ENCODE results near the gene EFCAB6. TPM values are rescaled to one million over a fixed set of nuclear protein-coding genes. Genes with fewer than 3 reads are reported as not detected.

The EFCAB6 gene
- total RNA-seq, 1 donor from 2014 or later, result 7.0 TPM

DNA sequence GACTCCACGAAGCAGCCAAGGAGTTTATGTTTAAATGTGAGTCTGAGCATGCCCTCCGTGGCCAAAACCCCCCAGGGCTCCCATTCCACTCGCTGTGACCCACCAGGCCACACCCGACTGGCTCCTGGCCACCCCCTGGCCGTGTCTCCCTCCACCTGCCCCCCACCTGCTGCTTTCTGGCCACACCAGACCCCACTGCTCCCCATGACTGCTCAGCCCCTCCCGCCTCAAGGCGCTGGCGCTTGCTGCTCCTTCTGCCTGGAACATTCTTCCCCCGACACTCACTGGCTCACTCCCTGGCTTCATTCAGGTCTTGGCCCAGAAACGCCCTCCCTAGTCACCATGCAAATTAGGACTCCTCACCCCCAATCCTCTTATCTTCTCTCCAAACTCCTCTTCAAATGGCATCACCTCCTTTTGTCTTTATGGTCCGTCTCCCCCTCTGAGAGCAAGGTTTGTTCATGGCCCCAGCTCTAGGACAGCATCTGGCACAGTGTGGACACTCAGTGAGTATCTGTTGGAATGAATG is 72.2 kb downstream of the EFCAB6 start:
- Mint-ChIP-seq H3K36me3 (ENCODE audit: insufficient read depth) (no peaks in the 10 kb centered on the region), H3K9me3 (ENCODE audit: low read depth) (no peaks in the 10 kb centered on the region), H3K27ac (no peak overlapping the region), H3K27me3 (no peaks in the 10 kb centered on the region), H3K4me1 (ENCODE audit: low read depth) (no peaks in the 10 kb centered on the region), H3K4me3 (ENCODE audit: low read depth) (no peak overlapping the region)
- TF ChIP-seq, protein P1, sequence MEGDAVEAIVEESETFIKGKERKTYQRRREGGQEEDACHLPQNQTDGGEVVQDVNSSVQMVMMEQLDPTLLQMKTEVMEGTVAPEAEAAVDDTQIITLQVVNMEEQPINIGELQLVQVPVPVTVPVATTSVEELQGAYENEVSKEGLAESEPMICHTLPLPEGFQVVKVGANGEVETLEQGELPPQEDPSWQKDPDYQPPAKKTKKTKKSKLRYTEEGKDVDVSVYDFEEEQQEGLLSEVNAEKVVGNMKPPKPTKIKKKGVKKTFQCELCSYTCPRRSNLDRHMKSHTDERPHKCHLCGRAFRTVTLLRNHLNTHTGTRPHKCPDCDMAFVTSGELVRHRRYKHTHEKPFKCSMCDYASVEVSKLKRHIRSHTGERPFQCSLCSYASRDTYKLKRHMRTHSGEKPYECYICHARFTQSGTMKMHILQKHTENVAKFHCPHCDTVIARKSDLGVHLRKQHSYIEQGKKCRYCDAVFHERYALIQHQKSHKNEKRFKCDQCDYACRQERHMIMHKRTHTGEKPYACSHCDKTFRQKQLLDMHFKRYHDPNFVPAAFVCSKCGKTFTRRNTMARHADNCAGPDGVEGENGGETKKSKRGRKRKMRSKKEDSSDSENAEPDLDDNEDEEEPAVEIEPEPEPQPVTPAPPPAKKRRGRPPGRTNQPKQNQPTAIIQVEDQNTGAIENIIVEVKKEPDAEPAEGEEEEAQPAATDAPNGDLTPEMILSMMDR (IDR thresholded peaks at IDR 0.05; ENCODE audit: unreplicated experiment), result no peak
- no peak for DNase-seq (ENCODE audit: low spot score, unreplicated experiment)

DNA sequence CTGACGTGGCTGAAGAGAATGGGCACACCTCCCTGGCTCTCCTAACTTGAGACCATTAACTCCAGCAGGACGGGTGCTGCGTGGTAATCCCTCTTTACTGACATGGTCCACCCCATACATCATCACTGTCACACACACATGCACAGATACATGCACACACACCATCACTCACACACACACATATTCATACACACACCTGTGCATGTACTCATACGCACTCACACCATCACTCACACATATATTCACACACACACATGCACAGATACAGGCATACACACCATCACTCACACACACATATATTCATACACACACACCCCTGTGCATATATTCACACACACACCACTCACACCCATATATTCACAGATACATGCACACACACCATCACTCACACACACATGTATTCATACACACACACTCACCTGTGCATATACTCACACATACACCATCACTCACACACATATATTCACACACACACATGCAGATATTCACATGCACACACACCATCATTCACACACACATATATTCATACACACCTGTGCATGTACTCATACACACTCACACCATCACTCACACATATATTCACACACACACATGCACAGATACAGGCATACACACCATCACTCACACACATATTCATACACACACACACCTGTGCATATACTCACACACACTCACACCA is 74.8 kb downstream of the EFCAB6 start:
- Mint-ChIP-seq H3K27me3 (no peaks in the 10 kb centered on the region), H3K4me1 (ENCODE audit: low read depth) (no peaks in the 10 kb centered on the region), H3K4me3 (ENCODE audit: low read depth) (no peak overlapping the region), H3K9me3 (ENCODE audit: low read depth) (no peaks in the 10 kb centered on the region), H3K36me3 (ENCODE audit: insufficient read depth) (no peaks in the 10 kb centered on the region), H3K27ac (no peak overlapping the region)
- TF ChIP-seq, protein P1 (IDR thresholded peaks at IDR 0.05; ENCODE audit: unreplicated experiment), result no peak
- no peak for DNase-seq (ENCODE audit: low spot score, unreplicated experiment)

DNA sequence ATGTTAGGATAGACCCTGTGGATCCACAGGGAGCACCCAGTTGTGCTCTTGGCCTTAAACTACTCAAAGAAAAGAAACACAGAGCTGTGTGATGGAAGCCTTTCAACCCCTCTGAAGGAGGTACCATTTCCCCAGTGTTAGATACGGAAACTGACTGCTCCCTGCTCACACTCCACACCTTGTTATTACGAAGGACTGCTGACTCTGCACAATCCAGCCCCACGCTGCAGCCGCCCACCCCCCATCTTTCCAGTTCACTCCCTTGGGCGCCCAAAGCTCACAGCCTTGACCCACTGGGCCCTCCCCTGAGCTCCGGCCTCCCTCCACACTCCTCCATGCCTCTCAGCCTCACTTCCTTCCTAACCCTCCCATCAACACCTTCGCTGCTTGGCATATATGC is 75.5 kb downstream of the EFCAB6 start:
- no peak for DNase-seq (ENCODE audit: low spot score, unreplicated experiment)
- Mint-ChIP-seq H3K9me3 (ENCODE audit: low read depth) (no peaks in the 10 kb centered on the region), H3K4me1 (ENCODE audit: low read depth) (no peaks in the 10 kb centered on the region), H3K27me3 (no peaks in the 10 kb centered on the region), H3K36me3 (ENCODE audit: insufficient read depth) (no peaks in the 10 kb centered on the region), H3K4me3 (ENCODE audit: low read depth) (no peak overlapping the region), H3K27ac (no peak overlapping the region)
- TF ChIP-seq, protein P1 (IDR thresholded peaks at IDR 0.05; ENCODE audit: unreplicated experiment), result no peak

DNA sequence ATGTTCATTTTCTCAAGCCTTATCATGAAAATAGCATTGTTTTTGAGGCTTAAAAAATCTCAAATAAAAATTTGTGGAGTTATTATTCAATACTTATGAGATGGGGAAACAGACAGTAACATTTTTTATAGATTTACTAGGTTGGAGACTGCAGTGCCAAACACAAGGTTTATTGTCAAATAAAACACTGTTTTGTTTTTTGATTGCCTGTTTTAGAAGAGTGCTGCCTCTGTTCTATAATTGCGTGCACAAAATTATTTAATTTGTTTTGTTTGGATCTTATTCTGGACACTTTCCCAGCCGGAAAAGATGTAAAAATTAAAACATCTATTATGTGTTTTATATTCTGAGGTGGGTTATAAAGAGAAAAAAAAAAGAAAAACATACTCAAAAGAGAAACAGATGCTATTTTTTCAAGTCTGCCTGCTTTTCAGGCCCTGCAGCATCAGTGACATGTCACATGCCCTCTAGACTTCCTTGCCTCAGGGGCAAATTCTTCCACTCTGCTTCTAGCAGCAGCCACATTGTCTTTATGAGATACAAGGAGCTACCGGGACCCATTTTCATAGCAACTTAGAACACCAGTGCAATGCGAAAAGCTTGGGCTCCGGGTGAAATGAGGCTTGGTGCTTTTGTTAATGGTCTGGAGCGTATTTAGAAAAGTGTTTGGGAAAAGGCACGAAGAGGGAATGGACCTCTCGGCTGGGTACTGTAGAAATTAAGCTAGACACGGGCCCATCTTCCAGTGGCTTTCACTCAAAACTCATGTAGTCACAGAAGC is 77.5 kb downstream of the EFCAB6 start:
- no peaks in the 10 kb centered on the region for H3K4me1 Mint-ChIP-seq (ENCODE audit: low read depth)
- no peaks in the 10 kb centered on the region for H3K9me3 Mint-ChIP-seq (ENCODE audit: low read depth)
- DNase-seq (ENCODE audit: low spot score, unreplicated experiment), result no peak
- H3K4me3 Mint-ChIP-seq (ENCODE audit: low read depth), result no peak overlapping the region
- no peaks in the 10 kb centered on the region for H3K36me3 Mint-ChIP-seq (ENCODE audit: insufficient read depth)
- H3K27ac Mint-ChIP-seq, result no peak overlapping the region
- TF ChIP-seq, protein P1 (IDR thresholded peaks at IDR 0.05; ENCODE audit: unreplicated experiment), result no peak
- H3K27me3 Mint-ChIP-seq, result peaks cover 1% of the 10 kb centered on the region

DNA sequence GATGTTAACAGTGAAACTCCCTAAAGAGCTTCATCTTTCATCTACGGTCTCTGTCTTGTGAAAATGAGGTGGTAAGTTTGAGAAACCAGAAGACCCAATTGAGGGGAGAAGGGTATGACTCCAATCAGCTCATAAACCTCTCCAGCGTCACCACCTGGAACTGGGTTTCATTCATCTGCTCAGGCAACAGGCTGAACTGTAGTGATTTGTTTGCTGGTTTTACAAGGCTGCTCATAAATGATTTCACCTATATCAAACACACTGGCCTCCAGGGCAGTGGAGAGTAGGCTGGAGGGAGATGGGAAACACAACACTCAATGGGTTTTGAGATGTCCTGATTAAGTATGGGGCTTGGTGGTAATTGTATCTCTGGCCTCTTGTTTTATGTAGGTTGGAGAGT is 79.0 kb downstream of the EFCAB6 start:
- DNase-seq (ENCODE audit: low spot score, unreplicated experiment), result no peak
- Mint-ChIP-seq H3K4me1 (ENCODE audit: low read depth) (no peaks in the 10 kb centered on the region), H3K36me3 (ENCODE audit: insufficient read depth) (peaks cover 2% of the 10 kb centered on the region), H3K27ac (no peak overlapping the region), H3K27me3 (peaks cover 3% of the 10 kb centered on the region), H3K4me3 (ENCODE audit: low read depth) (no peak overlapping the region), H3K9me3 (ENCODE audit: low read depth) (no peaks in the 10 kb centered on the region)
- TF ChIP-seq, protein P1 (IDR thresholded peaks at IDR 0.05; ENCODE audit: unreplicated experiment), result no peak
